ENCODE measurements around the gene GRM8.
"Not testable (repeated sequence)": the region's sequence is repeated elsewhere in the genome, so short reads cannot be mapped to it uniquely, and the experiment has no call there.

Gene GRM8

GRCh38 chr7:127029823-127030222 is 222.9 kb downstream of the GRM8 start:
- no peak for DNase-seq (ENCODE audit: low spot score)

- DNase-seq (ENCODE audit: low spot score), result no peak
Observed at GRCh38 chr7:127021857-127022256, 230.9 kb downstream of the GRM8 start.

GRCh38 chr7:127021019-127021738 is 231.6 kb downstream of the GRM8 start:
- DNase-seq (ENCODE audit: low spot score), result no peak

GRCh38 chr7:127018889-127019288 is 233.9 kb downstream of the GRM8 start:
- DNase-seq (ENCODE audit: low spot score), result no peak

GRCh38 chr7:127017196-127017595 is 235.5 kb downstream of the GRM8 start:
- no peak for DNase-seq (ENCODE audit: low spot score)

- DNase-seq (ENCODE audit: low spot score), result no peak
Observed at GRCh38 chr7:127000725-127001124, 252.0 kb downstream of the GRM8 start.

GRCh38 chr7:126996659-126997058 is 256.1 kb downstream of the GRM8 start:
- DNase-seq (ENCODE audit: low spot score), result no peak

- no peak for DNase-seq (ENCODE audit: low spot score)
Observed at GRCh38 chr7:126993626-126994213, 259.0 kb downstream of the GRM8 start.

GRCh38 chr7:126988022-126988421 is 264.7 kb downstream of the GRM8 start:
- no peak for DNase-seq (ENCODE audit: low spot score)

GRCh38 chr7:126979722-126980121 is 273.0 kb downstream of the GRM8 start:
- no peak for DNase-seq (ENCODE audit: low spot score)

GRCh38 chr7:126978865-126979264 is 273.9 kb downstream of the GRM8 start:
- DNase-seq (ENCODE audit: low spot score), result no peak

- DNase-seq (ENCODE audit: low spot score), result no peak
Observed at GRCh38 chr7:126973066-126973465, 279.7 kb downstream of the GRM8 start.

GRCh38 chr7:126972571-126972970 is 280.2 kb downstream of the GRM8 start:
- no peak for DNase-seq (ENCODE audit: low spot score)

- DNase-seq (ENCODE audit: low spot score), result no peak
Observed at GRCh38 chr7:126959649-126960048, 293.1 kb downstream of the GRM8 start.

GRCh38 chr7:126958367-126958766 is 294.4 kb downstream of the GRM8 start:
- DNase-seq (ENCODE audit: low spot score), result no peak

GRCh38 chr7:126957443-126957842 is 295.3 kb downstream of the GRM8 start:
- DNase-seq (ENCODE audit: low spot score), result no peak

GRCh38 chr7:126953461-126953860 is 299.3 kb downstream of the GRM8 start:
- DNase-seq (ENCODE audit: low spot score), result no peak

GRCh38 chr7:126948664-126949063 is 304.1 kb downstream of the GRM8 start:
- no peak for DNase-seq (ENCODE audit: low spot score)

- no peak for DNase-seq (ENCODE audit: low spot score)
Observed at GRCh38 chr7:126940723-126941307, 311.9 kb downstream of the GRM8 start.

GRCh38 chr7:126937171-126937570 is 315.6 kb downstream of the GRM8 start:
- no peak for DNase-seq (ENCODE audit: low spot score)

GRCh38 chr7:126931581-126931980 is 321.2 kb downstream of the GRM8 start:
- no peak for DNase-seq (ENCODE audit: low spot score)

- DNase-seq (ENCODE audit: low spot score), result no peak
Observed at GRCh38 chr7:126930166-126930565, 322.6 kb downstream of the GRM8 start.

GRCh38 chr7:126924477-126924876 is 328.3 kb downstream of the GRM8 start:
- DNase-seq (ENCODE audit: low spot score), result no peak

- not testable (repeated sequence) for DNase-seq (ENCODE audit: low spot score)
Observed at GRCh38 chr7:126911627-126912026, 341.1 kb downstream of the GRM8 start.

Measured in pons (tissue), 1 donor.